Endothelial cell (in vitro differentiated cells): ENCODE results near the gene KCNQ2. TPM values are rescaled to one million over a fixed set of nuclear protein-coding genes. Genes with fewer than 3 reads are reported as not detected.

ENCODE experiments used
- DNase-seq: peaks from one replicate; pipeline ENCODE4 v3.0.0; 2021; ENCODE audit warnings: low spot score
- H3K27ac Mint-ChIP-seq: one replicate; pipeline ENCODE4 v1.8.0; 2021; ENCODE audit warnings: mixed read lengths, inconsistent platforms; ENCODE audit not compliant: unreplicated experiment
- H3K27me3 Mint-ChIP-seq: one replicate; pipeline ENCODE4 v1.8.0; 2021; ENCODE audit warnings: mild to moderate bottlenecking, moderate library complexity, mixed read lengths, inconsistent platforms; ENCODE audit not compliant: unreplicated experiment
- H3K36me3 Mint-ChIP-seq: one replicate; pipeline ENCODE4 v1.8.0; 2021; ENCODE audit warnings: mild to moderate bottlenecking, low read depth, mixed read lengths, inconsistent platforms; ENCODE audit not compliant: unreplicated experiment
- H3K4me1 Mint-ChIP-seq: one replicate; pipeline ENCODE4 v1.8.0; 2021; ENCODE audit warnings: mild to moderate bottlenecking, mixed read lengths, inconsistent platforms; ENCODE audit not compliant: unreplicated experiment
- H3K4me3 Mint-ChIP-seq: one replicate; pipeline ENCODE4 v1.8.0; 2021; ENCODE audit warnings: mild to moderate bottlenecking, mixed read lengths, inconsistent platforms; ENCODE audit not compliant: unreplicated experiment
- H3K9me3 Mint-ChIP-seq: one replicate; pipeline ENCODE4 v1.8.0; 2021; ENCODE audit warnings: mixed read lengths, inconsistent platforms; ENCODE audit not compliant: unreplicated experiment
- CTCF ChIP-seq: fragments of 200-600 bp; sonication (generic); IDR thresholded peaks from one replicate; pipeline ENCODE4 v1.5.0; 2021; ENCODE audit warnings: antibody characterized with exemption; ENCODE audit not compliant: unreplicated experiment
- total RNA-seq: library from RNA; stranded (reverse); fragmentation: NEBNext Ultra II Directional; extraction: Animal tissue kit (Norgen Biotek cat#: 25700); gene quantifications from one replicate; pipeline ENCODE4 v1.2.1, GENCODE V29; 2021; ENCODE audit not compliant: unreplicated experiment

The KCNQ2 gene
- total RNA-seq, 1 donor from 2014 or later, result 3.2 TPM

- H3K27ac Mint-ChIP-seq, result no peak overlapping the region
- peaks cover 6% of the 10 kb centered on the region for H3K4me1 Mint-ChIP-seq
- no peaks in the 10 kb centered on the region for H3K9me3 Mint-ChIP-seq
- H3K4me3 Mint-ChIP-seq, result no peak overlapping the region
- no peak for DNase-seq
- peaks cover 4% of the 10 kb centered on the region for H3K36me3 Mint-ChIP-seq
- no peak for TF ChIP-seq CTCF
- H3K27me3 Mint-ChIP-seq, result peaks cover 5% of the 10 kb centered on the region
Observed at GRCh38 chr20:63409066-63409833, 63.2 kb downstream of the KCNQ2 start.

DNA sequence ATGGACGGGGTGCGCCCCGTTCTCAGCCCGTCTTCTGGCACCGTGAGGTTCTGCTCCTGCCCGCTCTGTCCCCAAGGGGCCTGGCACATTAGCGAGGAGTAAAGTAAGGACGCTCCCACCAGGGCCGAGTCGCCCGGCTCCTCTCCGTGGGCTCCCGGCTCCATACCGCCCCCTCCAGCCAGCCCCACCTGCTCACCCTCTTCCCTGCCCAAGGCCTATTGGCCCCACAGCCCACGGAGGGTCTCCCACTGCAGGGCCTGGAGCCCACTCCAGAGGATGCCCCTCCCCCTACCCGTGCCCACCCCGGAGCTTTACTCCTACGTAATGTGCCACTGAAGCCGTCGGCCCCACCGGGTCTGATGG, 63.8 kb downstream of the KCNQ2 start:
- Mint-ChIP-seq H3K36me3 (peaks cover 4% of the 10 kb centered on the region), H3K9me3 (no peaks in the 10 kb centered on the region), H3K4me1 (peaks cover 6% of the 10 kb centered on the region), H3K4me3 (no peak overlapping the region), H3K27ac (no peak overlapping the region), H3K27me3 (peaks cover 5% of the 10 kb centered on the region)
- no peak for DNase-seq
- no peak for TF ChIP-seq CTCF

DNA sequence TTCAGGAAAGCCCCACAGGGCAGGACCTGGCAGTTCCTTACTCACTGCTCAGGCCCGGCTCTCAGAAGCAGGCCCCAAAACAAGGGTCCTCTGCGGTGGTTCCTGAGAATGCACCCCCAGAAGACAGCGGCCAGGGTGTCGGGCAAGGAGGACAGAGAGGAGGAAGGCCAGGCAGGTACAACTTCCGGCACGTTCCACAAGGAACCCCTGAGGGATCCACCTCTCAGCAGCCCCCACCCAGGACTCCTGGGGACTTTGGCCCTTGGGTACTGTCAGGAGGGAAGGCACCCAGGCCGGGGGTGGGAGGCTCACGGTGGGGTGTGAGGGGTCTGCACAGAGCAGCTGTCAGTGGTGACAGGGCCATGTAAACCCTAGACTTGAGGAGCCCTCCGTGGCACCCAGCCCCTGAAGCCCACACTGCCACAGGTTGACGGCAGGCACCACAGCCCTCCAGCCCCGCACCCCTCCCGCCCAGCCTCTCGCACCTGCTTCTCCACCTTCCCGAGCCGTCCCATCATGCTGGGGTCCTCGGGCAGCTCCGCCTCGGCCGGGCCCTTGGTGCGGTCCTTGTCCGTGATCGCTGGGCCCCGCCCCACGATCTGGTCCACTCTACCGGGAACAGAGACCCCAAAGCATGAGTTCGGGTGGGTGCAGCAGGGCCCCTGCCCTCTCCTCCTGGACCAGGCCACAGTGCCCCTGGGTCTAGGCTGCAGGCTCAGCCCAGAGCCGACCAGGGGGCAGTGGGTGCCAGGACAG, 64.3 kb downstream of the KCNQ2 start:
- H3K4me1 Mint-ChIP-seq, result peaks cover 6% of the 10 kb centered on the region
- H3K9me3 Mint-ChIP-seq, result no peaks in the 10 kb centered on the region
- peaks cover 4% of the 10 kb centered on the region for H3K36me3 Mint-ChIP-seq
- TF ChIP-seq CTCF, result no peak
- H3K4me3 Mint-ChIP-seq, result no peak overlapping the region
- DNase-seq, result no peak
- peaks cover 8% of the 10 kb centered on the region for H3K27me3 Mint-ChIP-seq
- H3K27ac Mint-ChIP-seq, result no peak overlapping the region

- DNase-seq, result no peak
- H3K4me3 Mint-ChIP-seq, result no peak overlapping the region
- no peak for TF ChIP-seq CTCF
- no peaks in the 10 kb centered on the region for H3K9me3 Mint-ChIP-seq
- peaks cover 9% of the 10 kb centered on the region for H3K27me3 Mint-ChIP-seq
- H3K36me3 Mint-ChIP-seq, result no peaks in the 10 kb centered on the region
- H3K4me1 Mint-ChIP-seq, result peaks cover 2% of the 10 kb centered on the region
- H3K27ac Mint-ChIP-seq, result no peak overlapping the region
Observed at GRCh38 chr20:63406617-63407245, 65.7 kb downstream of the KCNQ2 start.
